Fibroblast of upper back skin (primary cell): ENCODE data around the gene MAGEF1.

Source experiments
- DNase-seq: peaks from one replicate; pipeline ENCODE4 v3.0.0-alpha.2; 2013

The MAGEF1 gene

GRCh38 chr3:184663756-184664155 lies 48.1 kb downstream of the MAGEF1 start:
- DNase-seq = peak; percentile 94

GRCh38 chr3:184663356-184663755 lies 48.5 kb downstream of the MAGEF1 start:
- DNase-seq = peak; percentile 63

- peak; percentile 56 for DNase-seq
Measured at GRCh38 chr3:184662187-184662586, 49.7 kb downstream of the MAGEF1 start.

GRCh38 chr3:184660931-184661330 lies 50.9 kb downstream of the MAGEF1 start:
- no peak for DNase-seq
